ENCODE measurements around the gene MBTPS2. TPM values are rescaled to one million over a fixed set of nuclear protein-coding genes. Genes with fewer than 3 reads are reported as not detected.
"Not testable (repeated sequence)": the region's sequence is repeated elsewhere in the genome, so short reads cannot be mapped to it uniquely, and the experiment has no call there.

MBTPS2 gene
- total RNA-seq, 1 donor from 2014 or later = 9.0 TPM

GRCh38 chrX:21873063-21873775 is 33.8 kb downstream of the MBTPS2 start:
- peaks cover 14% of the 10 kb centered on the region for H3K36me3 Mint-ChIP-seq (ENCODE audit: low read depth)
- H3K27ac Mint-ChIP-seq = no peak overlapping the region
- no peaks in the 10 kb centered on the region for H3K4me1 Mint-ChIP-seq
- intact Hi-C loops (cut with micrococcal nuclease) = no loop called here
- no peaks in the 10 kb centered on the region for H3K9me3 Mint-ChIP-seq
- TF ChIP-seq, protein P1, sequence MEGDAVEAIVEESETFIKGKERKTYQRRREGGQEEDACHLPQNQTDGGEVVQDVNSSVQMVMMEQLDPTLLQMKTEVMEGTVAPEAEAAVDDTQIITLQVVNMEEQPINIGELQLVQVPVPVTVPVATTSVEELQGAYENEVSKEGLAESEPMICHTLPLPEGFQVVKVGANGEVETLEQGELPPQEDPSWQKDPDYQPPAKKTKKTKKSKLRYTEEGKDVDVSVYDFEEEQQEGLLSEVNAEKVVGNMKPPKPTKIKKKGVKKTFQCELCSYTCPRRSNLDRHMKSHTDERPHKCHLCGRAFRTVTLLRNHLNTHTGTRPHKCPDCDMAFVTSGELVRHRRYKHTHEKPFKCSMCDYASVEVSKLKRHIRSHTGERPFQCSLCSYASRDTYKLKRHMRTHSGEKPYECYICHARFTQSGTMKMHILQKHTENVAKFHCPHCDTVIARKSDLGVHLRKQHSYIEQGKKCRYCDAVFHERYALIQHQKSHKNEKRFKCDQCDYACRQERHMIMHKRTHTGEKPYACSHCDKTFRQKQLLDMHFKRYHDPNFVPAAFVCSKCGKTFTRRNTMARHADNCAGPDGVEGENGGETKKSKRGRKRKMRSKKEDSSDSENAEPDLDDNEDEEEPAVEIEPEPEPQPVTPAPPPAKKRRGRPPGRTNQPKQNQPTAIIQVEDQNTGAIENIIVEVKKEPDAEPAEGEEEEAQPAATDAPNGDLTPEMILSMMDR (IDR thresholded peaks at IDR 0.05) = no peak
- ATAC-seq (ENCODE audit: low read depth) (no peak), DNase-seq (no peak)
- no peaks in the 10 kb centered on the region for H3K27me3 Mint-ChIP-seq
- H3K4me3 Mint-ChIP-seq = no peak overlapping the region
- ChIA-PET POLR2A (no interaction called here), CTCF (no interaction called here)

DNA sequence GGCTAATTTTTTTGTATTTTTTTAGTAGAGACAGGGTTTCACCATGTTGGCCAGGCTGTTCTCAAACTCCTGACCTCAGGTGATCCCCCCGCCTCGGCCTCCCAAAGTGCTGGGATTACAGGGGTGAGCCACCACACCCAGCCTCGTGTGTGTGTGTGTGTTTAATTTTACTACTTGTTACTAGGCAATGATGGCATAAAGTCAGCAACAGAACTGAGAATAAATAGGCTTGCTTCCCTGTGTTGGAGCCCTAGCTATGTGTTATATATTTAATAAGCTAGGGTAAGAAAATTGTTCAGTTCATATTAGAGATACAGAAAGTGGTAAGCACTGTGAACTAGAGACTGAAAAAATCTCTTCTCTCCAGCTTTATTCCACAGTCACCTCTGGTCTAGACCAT is 34.8 kb downstream of the MBTPS2 start:
- H3K27ac Mint-ChIP-seq; DNase-seq; POLR2A ChIA-PET; H3K36me3 Mint-ChIP-seq (ENCODE audit: low read depth); H3K4me3 Mint-ChIP-seq; H3K27me3 Mint-ChIP-seq; H3K4me1 Mint-ChIP-seq; H3K9me3 Mint-ChIP-seq; intact Hi-C loops (cut with micrococcal nuclease); ATAC-seq (ENCODE audit: low read depth); CTCF ChIA-PET: not testable (repeated sequence)

DNA sequence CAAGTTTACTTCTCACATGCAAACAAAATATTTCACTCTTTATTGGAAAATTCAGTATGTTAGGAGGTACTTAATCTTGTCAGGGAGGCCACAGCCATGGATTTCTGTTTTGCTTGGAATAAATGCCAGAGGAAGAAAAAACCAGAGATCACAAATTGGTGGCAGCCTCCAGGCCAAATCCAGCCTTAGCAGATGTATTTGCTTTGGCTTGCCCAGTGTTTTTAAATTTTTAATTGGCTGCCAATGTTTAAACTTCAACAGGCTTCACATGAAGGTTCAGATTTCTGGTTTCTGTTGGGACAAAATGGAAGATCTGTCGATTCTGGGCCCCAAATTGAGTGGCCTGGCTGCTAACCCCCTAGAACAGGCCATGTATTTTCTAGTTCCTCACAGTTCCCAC is 35.6 kb downstream of the MBTPS2 start:
- no peak overlapping the region for H3K27ac Mint-ChIP-seq
- ChIA-PET CTCF (no interaction called here), POLR2A (no interaction called here)
- H3K4me1 Mint-ChIP-seq = no peaks in the 10 kb centered on the region
- no peaks in the 10 kb centered on the region for H3K9me3 Mint-ChIP-seq
- no peak for DNase-seq
- no peak for ATAC-seq (ENCODE audit: low read depth)
- TF ChIP-seq, protein P1 (IDR thresholded peaks at IDR 0.05) = no peak
- H3K36me3 Mint-ChIP-seq (ENCODE audit: low read depth) = peaks cover 12% of the 10 kb centered on the region
- H3K4me3 Mint-ChIP-seq = no peak overlapping the region
- intact Hi-C loops (cut with micrococcal nuclease) = no loop called here
- no peaks in the 10 kb centered on the region for H3K27me3 Mint-ChIP-seq

DNA sequence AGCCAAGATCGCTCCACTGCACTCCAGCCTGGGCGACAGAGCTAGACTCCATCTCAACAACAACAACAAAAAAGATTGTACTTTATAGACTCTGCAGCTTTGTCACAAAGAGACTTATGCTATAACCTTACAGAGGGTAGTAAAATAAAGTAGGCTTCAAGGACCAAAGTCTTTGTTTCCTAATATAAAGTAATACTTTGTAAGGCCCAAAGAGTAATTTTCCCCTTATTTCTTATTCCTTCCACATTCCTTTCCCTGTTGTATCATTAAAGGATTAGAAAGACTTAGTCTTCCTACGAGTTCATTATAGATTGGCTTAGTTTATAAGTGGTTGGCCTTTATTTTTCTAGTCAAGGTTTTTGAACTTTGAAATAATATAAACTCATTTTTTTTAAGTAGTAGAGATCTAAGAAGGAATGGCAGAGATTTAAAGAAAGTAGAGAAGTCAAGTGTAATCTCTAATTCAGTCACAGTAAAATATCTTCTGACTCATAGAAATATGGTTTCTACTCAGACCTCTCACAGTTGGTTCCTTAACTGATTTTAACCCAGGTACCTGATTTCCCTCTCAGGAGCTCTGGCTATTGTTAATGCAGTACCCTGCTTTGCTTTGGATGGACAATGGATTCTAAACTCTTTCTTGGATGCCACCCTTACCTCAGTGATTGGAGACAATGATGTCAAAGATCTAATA is 42.6 kb downstream of the MBTPS2 start:
- ChIA-PET CTCF (no interaction called here), POLR2A (no interaction called here)
- no peak for DNase-seq
- Mint-ChIP-seq H3K36me3 (ENCODE audit: low read depth) (peaks cover 16% of the 10 kb centered on the region), H3K9me3 (no peaks in the 10 kb centered on the region), H3K27me3 (no peaks in the 10 kb centered on the region), H3K27ac (no peak overlapping the region), H3K4me3 (no peak overlapping the region), H3K4me1 (no peaks in the 10 kb centered on the region)
- TF ChIP-seq, protein P1 (IDR thresholded peaks at IDR 0.05) = no peak
- no peak for ATAC-seq (ENCODE audit: low read depth)
- intact Hi-C loops (cut with micrococcal nuclease) = no loop called here

GRCh38 chrX:21883258-21883657 is 43.8 kb downstream of the MBTPS2 start:
- intact Hi-C loops (cut with micrococcal nuclease) = no loop called here
- POLR2A ChIA-PET = no interaction called here
- no peak for ATAC-seq (ENCODE audit: low read depth)

More at GRCh38 chrX:21883258-21883657, 43.8 kb downstream of the MBTPS2 start:
- H3K36me3 Mint-ChIP-seq (ENCODE audit: low read depth) = peaks cover 16% of the 10 kb centered on the region
- no peak overlapping the region for H3K27ac Mint-ChIP-seq
- no peaks in the 10 kb centered on the region for H3K27me3 Mint-ChIP-seq
- CTCF ChIA-PET = no interaction called here
- H3K4me3 Mint-ChIP-seq = no peak overlapping the region
- DNase-seq = no peak
- TF ChIP-seq, protein P1 (IDR thresholded peaks at IDR 0.05) = no peak
- no peaks in the 10 kb centered on the region for H3K4me1 Mint-ChIP-seq
- H3K9me3 Mint-ChIP-seq = no peaks in the 10 kb centered on the region

All from activated B cell treated with CpG ODN at 0.5 μM for 24 hours (primary cell).